ENCODE data around the gene MICALL1.
"Not testable (repeated sequence)": the region's sequence is repeated elsewhere in the genome, so short reads cannot be mapped to it uniquely, and the experiment has no call there.

Gene MICALL1

DNA sequence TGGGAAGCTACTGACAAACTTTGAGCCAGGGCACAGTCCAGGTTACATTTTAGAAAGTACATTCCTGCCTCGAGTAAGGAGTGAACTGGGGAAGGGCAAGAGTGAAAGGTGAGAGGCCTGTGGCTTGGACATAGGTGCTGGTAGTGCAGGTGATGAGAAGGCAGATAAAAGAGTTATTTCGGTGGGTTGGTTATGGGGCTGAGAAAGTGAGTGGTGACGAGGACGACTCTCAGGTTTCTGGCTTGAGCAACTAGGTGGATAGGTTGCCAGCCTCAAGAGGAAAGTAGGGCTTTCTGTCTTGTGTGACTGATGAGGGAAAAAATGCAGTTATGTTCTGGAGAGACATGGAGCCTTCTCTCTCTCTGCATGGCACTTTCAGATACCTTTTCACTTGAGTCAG, 51.1 kb downstream of the MICALL1 start:
- DNase-seq (ENCODE audit: low read depth in 2 of 3, low spot score in 2 of 3): no peak

DNA sequence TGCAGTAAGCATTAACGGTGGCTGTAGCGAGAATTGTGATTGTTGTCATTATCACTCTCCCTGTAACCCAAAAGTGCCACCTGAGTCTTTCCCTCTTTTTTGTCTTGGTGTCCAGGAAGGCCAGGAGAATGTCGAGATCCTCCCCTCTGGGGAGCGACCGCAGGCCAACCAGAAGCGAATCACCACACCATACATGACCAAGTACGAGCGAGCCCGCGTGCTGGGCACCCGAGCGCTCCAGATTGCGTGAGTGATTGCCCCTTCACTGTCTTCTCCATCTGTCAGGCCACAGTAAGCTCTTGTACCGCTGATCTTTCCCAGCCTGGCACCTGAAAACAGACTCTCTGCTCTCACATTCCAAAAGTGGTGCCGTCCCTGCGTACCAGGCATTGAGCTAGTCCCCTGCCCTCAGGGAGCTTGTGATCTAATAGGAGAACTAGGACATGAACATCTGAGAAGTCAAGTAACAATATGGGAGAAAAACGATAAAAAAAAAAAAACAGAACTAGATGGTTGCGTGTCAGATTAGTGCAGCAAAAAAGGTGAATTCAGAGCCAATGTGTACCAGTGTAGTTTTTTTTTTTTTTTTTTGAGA, 53.2 kb downstream of the MICALL1 start:
- no peak for DNase-seq (ENCODE audit: low read depth in 2 of 3, low spot score in 2 of 3)

GRCh38 chr22:37961062-37961461, 55.0 kb downstream of the MICALL1 start:
- no peak for DNase-seq (ENCODE audit: low read depth in 2 of 3, low spot score in 2 of 3)

GRCh38 chr22:37965940-37966664, 60.0 kb downstream of the MICALL1 start:
- no peak for DNase-seq (ENCODE audit: low read depth in 2 of 3, low spot score in 2 of 3)

- no peak for DNase-seq (ENCODE audit: low read depth in 2 of 3, low spot score in 2 of 3)
These were observed 61.0 kb downstream of the MICALL1 start for GRCh38 chr22:37967147-37967546.

GRCh38 chr22:37967637-37968451, 61.7 kb downstream of the MICALL1 start:
- no peak for DNase-seq (ENCODE audit: low read depth in 2 of 3, low spot score in 2 of 3)

- no peak for DNase-seq (ENCODE audit: low read depth in 2 of 3, low spot score in 2 of 3)
These were observed 62.6 kb downstream of the MICALL1 start for GRCh38 chr22:37968452-37969251.

DNA sequence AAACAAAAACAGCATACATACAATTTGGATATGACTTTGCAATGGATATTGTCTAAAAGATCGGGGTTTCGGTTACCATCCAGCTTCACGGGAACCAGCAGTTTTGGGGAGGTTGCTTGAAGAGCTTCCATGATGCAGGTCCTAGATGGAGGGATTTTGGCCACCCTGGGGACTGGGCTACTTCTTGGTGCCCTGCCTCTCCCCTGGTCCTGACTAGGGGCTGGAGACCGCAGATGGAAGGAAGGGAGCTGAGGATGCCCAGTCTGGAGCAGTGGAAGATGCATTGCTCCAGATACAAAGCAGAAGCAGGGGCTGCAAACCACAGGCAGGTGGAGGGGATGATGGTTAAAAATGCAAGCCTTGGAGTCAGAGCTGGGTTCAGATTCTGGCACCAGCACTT, 64.8 kb downstream of the MICALL1 start:
- DNase-seq (ENCODE audit: low read depth in 2 of 3, low spot score in 2 of 3): no peak

GRCh38 chr22:37971475-37972434, 65.7 kb downstream of the MICALL1 start:
- DNase-seq (ENCODE audit: low read depth in 2 of 3, low spot score in 2 of 3): no peak

DNA sequence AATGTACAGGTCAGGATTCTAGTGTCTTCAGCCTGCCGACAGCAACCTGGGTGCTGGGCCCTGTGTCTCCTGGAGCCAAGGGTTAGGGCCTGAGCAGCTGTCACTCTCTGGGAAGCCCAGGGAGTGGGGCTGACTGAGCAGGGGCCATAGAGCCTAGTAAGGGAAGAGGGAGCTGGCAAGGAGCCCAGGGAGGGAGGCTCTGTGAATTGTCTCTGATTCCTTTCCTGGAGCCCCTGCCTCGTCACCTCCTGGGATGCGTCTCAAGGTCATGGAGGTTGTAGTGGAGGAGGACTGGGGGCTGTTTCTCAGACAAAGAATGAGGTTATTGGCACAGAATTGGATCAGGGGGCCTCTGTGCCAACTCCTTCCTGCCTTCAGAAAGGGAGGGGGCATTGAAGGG, 66.4 kb downstream of the MICALL1 start:
- no peak for DNase-seq (ENCODE audit: low read depth in 2 of 3, low spot score in 2 of 3)

GRCh38 chr22:37973271-37974170, 67.4 kb downstream of the MICALL1 start:
- no peak for DNase-seq (ENCODE audit: low read depth in 2 of 3, low spot score in 2 of 3)

GRCh38 chr22:37975153-37975552, 69.1 kb downstream of the MICALL1 start:
- DNase-seq (ENCODE audit: low read depth in 2 of 3, low spot score in 2 of 3): no peak

DNA sequence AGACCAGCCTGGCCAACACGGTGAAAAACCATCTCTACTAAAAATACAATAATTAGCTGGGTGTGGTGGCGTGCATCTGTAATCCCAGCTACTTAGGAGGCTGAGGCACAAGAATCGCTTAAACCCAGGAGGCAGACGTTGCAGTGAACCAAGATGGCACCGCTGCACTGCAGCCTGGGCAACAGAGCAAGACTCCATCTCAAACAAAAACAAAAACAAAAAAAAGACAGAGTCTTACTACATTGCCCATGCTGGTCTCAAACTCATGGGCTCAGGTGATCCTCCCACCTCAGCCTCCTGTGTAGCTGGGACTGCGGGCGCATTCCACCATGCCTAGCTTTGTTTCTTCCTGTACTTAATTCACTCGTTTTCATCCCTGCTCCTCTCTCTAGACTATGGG, 69.9 kb downstream of the MICALL1 start:
- not testable (repeated sequence) for DNase-seq (ENCODE audit: low read depth in 2 of 3, low spot score in 2 of 3)

GRCh38 chr22:37976547-37976946, 70.5 kb downstream of the MICALL1 start:
- no peak for DNase-seq (ENCODE audit: low read depth in 2 of 3, low spot score in 2 of 3)

DNA sequence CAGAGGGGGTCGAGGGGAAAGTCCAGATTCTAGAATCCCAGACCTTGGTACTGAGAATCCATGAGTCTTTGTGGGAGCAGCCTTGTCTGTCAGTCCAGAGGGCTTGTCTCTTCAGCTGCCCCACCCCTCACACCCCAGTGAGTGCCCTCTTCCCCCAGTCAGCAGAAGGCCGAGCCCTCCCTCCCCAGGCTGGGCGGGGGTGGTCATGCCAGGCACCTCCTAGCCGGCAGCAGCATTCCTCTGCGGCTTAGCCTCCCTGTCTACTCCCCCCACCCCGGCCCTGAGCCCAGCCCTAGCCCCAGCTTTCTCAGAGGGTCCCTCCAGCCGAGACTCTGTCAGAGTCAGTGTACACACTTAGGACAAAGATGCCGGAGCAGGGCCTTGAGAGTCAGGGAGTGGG, 73.7 kb downstream of the MICALL1 start:
- DNase-seq (ENCODE audit: low read depth in 2 of 3, low spot score in 2 of 3): no peak

DNA sequence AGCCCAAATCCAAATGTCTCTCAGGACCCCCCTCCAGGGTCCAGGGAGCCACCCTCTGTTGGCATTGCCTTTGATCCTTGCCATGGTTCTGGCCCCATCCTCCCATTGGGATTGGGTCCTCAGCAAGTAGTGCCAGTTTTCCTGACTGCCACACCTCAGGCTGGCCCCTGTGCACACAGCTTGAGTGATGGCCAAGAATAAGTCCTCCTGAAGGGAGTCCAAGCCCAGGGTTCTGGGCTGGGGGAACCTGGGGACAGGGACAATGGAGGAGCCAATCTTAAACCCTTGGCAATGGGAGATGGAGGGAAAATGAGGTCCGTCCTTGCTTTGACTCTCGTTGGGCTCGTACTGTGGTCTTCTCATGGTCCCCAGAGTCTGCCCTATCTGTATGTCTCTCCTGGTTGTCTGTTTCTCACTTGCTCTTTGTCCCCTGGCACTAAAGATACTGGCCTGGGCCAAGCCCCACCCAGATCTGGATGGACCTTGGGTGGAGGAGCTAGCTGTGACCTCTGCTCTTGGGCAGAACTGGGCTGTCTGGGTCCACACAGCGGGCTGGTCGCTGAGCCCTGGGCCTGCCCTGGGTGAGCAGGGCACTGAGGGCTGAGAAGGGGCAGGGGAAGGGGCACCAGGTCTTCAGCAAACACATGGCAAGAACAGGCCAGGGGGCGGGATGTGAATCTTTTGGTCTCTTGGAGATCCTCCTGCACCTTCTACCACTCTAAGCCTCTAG, 75.3 kb downstream of the MICALL1 start:
- no peak for DNase-seq (ENCODE audit: low read depth in 2 of 3, low spot score in 2 of 3)

GRCh38 chr22:37982151-37982785, 76.2 kb downstream of the MICALL1 start:
- no peak for DNase-seq (ENCODE audit: low read depth in 2 of 3, low spot score in 2 of 3)

Data from activated CD8-positive, alpha-beta memory T cell treated with anti-CD3 and anti-CD28 coated beads for 48 hours (primary cell).